GM12874 (cell line): ENCODE results near the gene DTNBP1.

Source experiments
- CTCF ChIP-seq: IDR thresholded peaks from 2 replicates; pipeline ENCODE4 v1.5.1; 2011; ENCODE audit warnings: low read depth, mild to moderate bottlenecking, control low read depth, low read length, moderate library complexity; ENCODE audit not compliant: insufficient read depth

DTNBP1 gene

GRCh38 chr6:15582499-15582898 is 80.3 kb downstream of the DTNBP1 start:
- TF ChIP-seq CTCF, result no peak

GRCh38 chr6:15581751-15582150 is 81.1 kb downstream of the DTNBP1 start:
- TF ChIP-seq CTCF, result no peak

- no peak for TF ChIP-seq CTCF
These were observed 82.5 kb downstream of the DTNBP1 start for GRCh38 chr6:15580326-15580725.

- no peak for TF ChIP-seq CTCF
These were observed 84.0 kb downstream of the DTNBP1 start for GRCh38 chr6:15578716-15579391.

- no peak for TF ChIP-seq CTCF
These were observed 85.2 kb downstream of the DTNBP1 start for GRCh38 chr6:15577550-15578171.

- no peak for TF ChIP-seq CTCF
These were observed 85.7 kb downstream of the DTNBP1 start for GRCh38 chr6:15577106-15577505.

- no peak for TF ChIP-seq CTCF
These were observed 87.3 kb downstream of the DTNBP1 start for GRCh38 chr6:15575357-15576033.
